Panc1 (cell line): Measurements from ENCODE around the gene PATJ.

ENCODE experiments used
- TF ChIP-seq, protein P1 (sequence below), 2 experiments: IDR thresholded peaks; 2 replicates each; pipeline ENCODE4 v1.6.1; 2011 to 2012; ENCODE audit warnings: low read depth in 2 of 2, control low read depth in 1 of 2, low read length in 1 of 2, mild to moderate bottlenecking in 1 of 2, moderate library complexity in 1 of 2; ENCODE audit not compliant: insufficient read depth in 1 of 2
- TF ChIP-seq, protein P2 (sequence below): fragments of 450-650 bp; IDR thresholded peaks from 2 replicates; pipeline ENCODE4 v1.5.1; 2017; ENCODE audit warnings: mild to moderate bottlenecking

DNA sequence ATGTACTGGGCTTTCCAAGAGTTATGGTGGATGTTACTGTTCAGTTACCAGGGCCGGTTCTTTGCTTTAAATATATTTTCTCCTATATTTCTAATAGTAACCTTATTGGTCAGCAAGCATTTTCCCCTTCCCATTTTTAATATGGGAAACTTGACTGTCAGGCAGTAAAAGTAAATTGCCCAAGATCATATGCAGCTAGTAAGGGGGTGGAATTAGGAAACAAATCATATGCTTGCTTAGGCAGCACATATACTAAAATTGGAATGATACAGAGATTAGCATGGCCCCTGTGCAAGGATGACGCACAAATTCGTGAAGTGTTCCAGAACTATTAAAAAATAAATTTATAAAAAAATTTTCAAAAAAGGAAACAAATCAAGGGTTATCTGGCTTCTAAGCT, 73.9 kb downstream of the PATJ start:
- TF ChIP-seq, protein P1, sequence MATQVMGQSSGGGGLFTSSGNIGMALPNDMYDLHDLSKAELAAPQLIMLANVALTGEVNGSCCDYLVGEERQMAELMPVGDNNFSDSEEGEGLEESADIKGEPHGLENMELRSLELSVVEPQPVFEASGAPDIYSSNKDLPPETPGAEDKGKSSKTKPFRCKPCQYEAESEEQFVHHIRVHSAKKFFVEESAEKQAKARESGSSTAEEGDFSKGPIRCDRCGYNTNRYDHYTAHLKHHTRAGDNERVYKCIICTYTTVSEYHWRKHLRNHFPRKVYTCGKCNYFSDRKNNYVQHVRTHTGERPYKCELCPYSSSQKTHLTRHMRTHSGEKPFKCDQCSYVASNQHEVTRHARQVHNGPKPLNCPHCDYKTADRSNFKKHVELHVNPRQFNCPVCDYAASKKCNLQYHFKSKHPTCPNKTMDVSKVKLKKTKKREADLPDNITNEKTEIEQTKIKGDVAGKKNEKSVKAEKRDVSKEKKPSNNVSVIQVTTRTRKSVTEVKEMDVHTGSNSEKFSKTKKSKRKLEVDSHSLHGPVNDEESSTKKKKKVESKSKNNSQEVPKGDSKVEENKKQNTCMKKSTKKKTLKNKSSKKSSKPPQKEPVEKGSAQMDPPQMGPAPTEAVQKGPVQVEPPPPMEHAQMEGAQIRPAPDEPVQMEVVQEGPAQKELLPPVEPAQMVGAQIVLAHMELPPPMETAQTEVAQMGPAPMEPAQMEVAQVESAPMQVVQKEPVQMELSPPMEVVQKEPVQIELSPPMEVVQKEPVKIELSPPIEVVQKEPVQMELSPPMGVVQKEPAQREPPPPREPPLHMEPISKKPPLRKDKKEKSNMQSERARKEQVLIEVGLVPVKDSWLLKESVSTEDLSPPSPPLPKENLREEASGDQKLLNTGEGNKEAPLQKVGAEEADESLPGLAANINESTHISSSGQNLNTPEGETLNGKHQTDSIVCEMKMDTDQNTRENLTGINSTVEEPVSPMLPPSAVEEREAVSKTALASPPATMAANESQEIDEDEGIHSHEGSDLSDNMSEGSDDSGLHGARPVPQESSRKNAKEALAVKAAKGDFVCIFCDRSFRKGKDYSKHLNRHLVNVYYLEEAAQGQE (IDR thresholded peaks at IDR 0.05; ENCODE audit: insufficient read depth in 1 of 2, low read depth in 2 of 2, low read length in 1 of 2) = no peak
- TF ChIP-seq, protein P2, sequence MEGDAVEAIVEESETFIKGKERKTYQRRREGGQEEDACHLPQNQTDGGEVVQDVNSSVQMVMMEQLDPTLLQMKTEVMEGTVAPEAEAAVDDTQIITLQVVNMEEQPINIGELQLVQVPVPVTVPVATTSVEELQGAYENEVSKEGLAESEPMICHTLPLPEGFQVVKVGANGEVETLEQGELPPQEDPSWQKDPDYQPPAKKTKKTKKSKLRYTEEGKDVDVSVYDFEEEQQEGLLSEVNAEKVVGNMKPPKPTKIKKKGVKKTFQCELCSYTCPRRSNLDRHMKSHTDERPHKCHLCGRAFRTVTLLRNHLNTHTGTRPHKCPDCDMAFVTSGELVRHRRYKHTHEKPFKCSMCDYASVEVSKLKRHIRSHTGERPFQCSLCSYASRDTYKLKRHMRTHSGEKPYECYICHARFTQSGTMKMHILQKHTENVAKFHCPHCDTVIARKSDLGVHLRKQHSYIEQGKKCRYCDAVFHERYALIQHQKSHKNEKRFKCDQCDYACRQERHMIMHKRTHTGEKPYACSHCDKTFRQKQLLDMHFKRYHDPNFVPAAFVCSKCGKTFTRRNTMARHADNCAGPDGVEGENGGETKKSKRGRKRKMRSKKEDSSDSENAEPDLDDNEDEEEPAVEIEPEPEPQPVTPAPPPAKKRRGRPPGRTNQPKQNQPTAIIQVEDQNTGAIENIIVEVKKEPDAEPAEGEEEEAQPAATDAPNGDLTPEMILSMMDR = no peak
